Gastrocnemius medialis (tissue), 4 donors: ENCODE measurements around the gene DNAL1.

Source experiments
- POLR2A ChIP-seq, 2 donors: fragments of 450-650 bp; IDR thresholded peaks; one replicate each; pipeline ENCODE4 v1.6.1; 2017; ENCODE audit warnings: antibody characterized with exemption in 2 of 2, mild to moderate bottlenecking in 2 of 2, moderate library complexity in 2 of 2
- TF ChIP-seq, protein P1 (sequence below), 5 experiments: fragments of 450-650 bp in 3 of 5; fragments of 200-600 bp in 2 of 5; sonication (generic) in 2 of 5; IDR thresholded peaks in 4 of 5; conservative IDR thresholded peaks in 1 of 5; 1 replicate in 4 of 5; 2 replicates in 1 of 5; pipeline ENCODE4 v1.5.1; 2016 to 2019; ENCODE audit warnings: antibody characterized with exemption in 5 of 5, mild to moderate bottlenecking in 3 of 5, moderate library complexity in 3 of 5

DNA sequence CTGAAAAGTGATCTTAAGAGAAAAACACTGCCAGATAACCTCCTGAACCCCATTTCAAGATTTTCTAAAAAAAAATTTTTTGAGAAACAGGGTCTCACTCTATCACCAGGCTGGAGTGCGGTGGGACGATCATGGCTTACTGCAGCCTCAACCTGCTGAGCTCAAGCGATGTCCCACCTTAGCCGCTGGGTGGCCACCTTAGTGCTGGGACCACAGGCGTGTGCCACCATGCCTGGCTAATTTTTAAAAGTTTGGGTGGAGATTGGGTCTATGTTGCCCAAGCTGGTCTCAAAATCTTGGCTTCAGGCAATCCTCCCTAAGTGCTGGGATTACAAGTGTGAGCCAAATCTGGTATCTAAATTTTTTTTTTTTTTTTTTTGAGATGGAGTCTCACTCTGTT is 66.0 kb downstream of the DNAL1 start:
- TF ChIP-seq POLR2A (IDR thresholded peaks at IDR 0.05), result no peak
- TF ChIP-seq, protein P1, sequence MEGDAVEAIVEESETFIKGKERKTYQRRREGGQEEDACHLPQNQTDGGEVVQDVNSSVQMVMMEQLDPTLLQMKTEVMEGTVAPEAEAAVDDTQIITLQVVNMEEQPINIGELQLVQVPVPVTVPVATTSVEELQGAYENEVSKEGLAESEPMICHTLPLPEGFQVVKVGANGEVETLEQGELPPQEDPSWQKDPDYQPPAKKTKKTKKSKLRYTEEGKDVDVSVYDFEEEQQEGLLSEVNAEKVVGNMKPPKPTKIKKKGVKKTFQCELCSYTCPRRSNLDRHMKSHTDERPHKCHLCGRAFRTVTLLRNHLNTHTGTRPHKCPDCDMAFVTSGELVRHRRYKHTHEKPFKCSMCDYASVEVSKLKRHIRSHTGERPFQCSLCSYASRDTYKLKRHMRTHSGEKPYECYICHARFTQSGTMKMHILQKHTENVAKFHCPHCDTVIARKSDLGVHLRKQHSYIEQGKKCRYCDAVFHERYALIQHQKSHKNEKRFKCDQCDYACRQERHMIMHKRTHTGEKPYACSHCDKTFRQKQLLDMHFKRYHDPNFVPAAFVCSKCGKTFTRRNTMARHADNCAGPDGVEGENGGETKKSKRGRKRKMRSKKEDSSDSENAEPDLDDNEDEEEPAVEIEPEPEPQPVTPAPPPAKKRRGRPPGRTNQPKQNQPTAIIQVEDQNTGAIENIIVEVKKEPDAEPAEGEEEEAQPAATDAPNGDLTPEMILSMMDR (IDR thresholded peaks at IDR 0.05 in 4 of 5, conservative IDR thresholded peaks at IDR 0.05 in 1 of 5), result no peak
